ENCODE results near the gene ART4. TPM values are rescaled to one million over a fixed set of nuclear protein-coding genes. Genes with fewer than 3 reads are reported as not detected.

Gene ART4
- total RNA-seq, 2 donors from 2014 or later: 0.68 to 0.82 TPM

GRCh38 chr12:14828892-14829291 lies 14.4 kb downstream of the ART4 start:
- no peak for TF ChIP-seq CTCF (IDR thresholded peaks at IDR 0.05)
- TF ChIP-seq POLR2AphosphoS5 (IDR thresholded peaks at IDR 0.05): no peak
- TF ChIP-seq POLR2A (IDR thresholded peaks at IDR 0.05): no peak
- no peaks in the 10 kb centered on the region for H3K9me3 ChIP-seq
- H3K27ac ChIP-seq: no peak overlapping the region
- intact Hi-C loops (cut with DNase I): no loop called here
- H3K27me3 ChIP-seq (replicated peaks; ENCODE audit: insufficient read depth): no peaks in the 10 kb centered on the region
- H3K4me1 ChIP-seq (replicated peaks): no peaks in the 10 kb centered on the region
- no peaks in the 10 kb centered on the region for H3K36me3 ChIP-seq
- DNase-seq (ENCODE audit: low spot score): no peak
- H3K4me3 ChIP-seq: no peak overlapping the region

GRCh38 chr12:14827043-14827442 lies 16.3 kb downstream of the ART4 start:
- no peaks in the 10 kb centered on the region for H3K9me3 ChIP-seq
- no peaks in the 10 kb centered on the region for H3K36me3 ChIP-seq
- WGBS: 86% methylated on average over 2 of the region's 2 CpGs
- H3K4me3 ChIP-seq: no peak overlapping the region
- no peaks in the 10 kb centered on the region for H3K27me3 ChIP-seq (replicated peaks; ENCODE audit: insufficient read depth)
- TF ChIP-seq CTCF (IDR thresholded peaks at IDR 0.05) (no peak), POLR2AphosphoS5 (IDR thresholded peaks at IDR 0.05) (no peak), POLR2A (IDR thresholded peaks at IDR 0.05) (no peak)
- no peak overlapping the region for H3K27ac ChIP-seq
- H3K4me1 ChIP-seq (replicated peaks): no peaks in the 10 kb centered on the region
- intact Hi-C loops (cut with DNase I): no loop called here
- DNase-seq (ENCODE audit: low spot score): no peak

GRCh38 chr12:14826491-14826890 lies 16.8 kb downstream of the ART4 start:
- Histone ChIP-seq H3K27ac (no peak overlapping the region), H3K9me3 (no peaks in the 10 kb centered on the region), H3K4me3 (no peak overlapping the region), H3K36me3 (no peaks in the 10 kb centered on the region), H3K4me1 (replicated peaks) (no peaks in the 10 kb centered on the region), H3K27me3 (replicated peaks; ENCODE audit: insufficient read depth) (no peaks in the 10 kb centered on the region)
- no peak for TF ChIP-seq CTCF (IDR thresholded peaks at IDR 0.05)
- no peak for TF ChIP-seq POLR2AphosphoS5 (IDR thresholded peaks at IDR 0.05)
- no peak for TF ChIP-seq POLR2A (IDR thresholded peaks at IDR 0.05)
- intact Hi-C loops (cut with DNase I): no loop called here
- no peak for DNase-seq (ENCODE audit: low spot score)
- WGBS: 88% methylated on average over 5 of the region's 5 CpGs

GRCh38 chr12:14825256-14825655 lies 18.1 kb downstream of the ART4 start:
- Histone ChIP-seq H3K9me3 (no peaks in the 10 kb centered on the region), H3K36me3 (no peaks in the 10 kb centered on the region), H3K4me3 (no peak overlapping the region), H3K27ac (no peak overlapping the region), H3K4me1 (replicated peaks) (no peaks in the 10 kb centered on the region), H3K27me3 (replicated peaks; ENCODE audit: insufficient read depth) (no peaks in the 10 kb centered on the region)
- intact Hi-C loops (cut with DNase I): no loop called here
- no peak for DNase-seq (ENCODE audit: low spot score)
- no peak for TF ChIP-seq POLR2A (IDR thresholded peaks at IDR 0.05)
- TF ChIP-seq POLR2AphosphoS5 (IDR thresholded peaks at IDR 0.05): no peak
- TF ChIP-seq CTCF (IDR thresholded peaks at IDR 0.05): no peak

- H3K27me3 ChIP-seq (replicated peaks; ENCODE audit: insufficient read depth): no peaks in the 10 kb centered on the region
- no peak for TF ChIP-seq POLR2AphosphoS5 (IDR thresholded peaks at IDR 0.05)
- TF ChIP-seq POLR2A (IDR thresholded peaks at IDR 0.05): no peak
- no peak for TF ChIP-seq CTCF (IDR thresholded peaks at IDR 0.05)
- no peaks in the 10 kb centered on the region for H3K4me1 ChIP-seq (replicated peaks)
- intact Hi-C loops (cut with DNase I): no loop called here
- 86% methylated on average over 1 of the region's 1 CpG for WGBS
- H3K27ac ChIP-seq: no peak overlapping the region
- H3K9me3 ChIP-seq: no peaks in the 10 kb centered on the region
- H3K4me3 ChIP-seq: no peak overlapping the region
- DNase-seq (ENCODE audit: low spot score): no peak
- no peaks in the 10 kb centered on the region for H3K36me3 ChIP-seq
These were observed 19.2 kb downstream of the ART4 start for GRCh38 chr12:14824012-14824634.

Data from prostate gland (tissue), 2 donors.